Measurements from ENCODE around the gene PHF19. TPM values are rescaled to one million over a fixed set of nuclear protein-coding genes. Genes with fewer than 3 reads are reported as not detected.

The PHF19 gene
- total and polyA plus RNA-seq, 2 donors (not counting 3 experiments of a cell fraction or from before 2014, with no cell fraction given), result 102 to 153 TPM

GRCh38 chr9:120875954-120876841 lies 790 bp downstream of the PHF19 start:
- peak; percentile 87 for FAIRE-seq
- peak overlapping the region; percentile 19 for H2AFZ ChIP-seq (ENCODE audit: low read depth, low read length)
- H3K4me3 ChIP-seq (replicated peaks in 1 of 3; ENCODE audit: insufficient read depth in 1 of 3, low read depth in 1 of 3, low read length in 3 of 3), result peak overlapping the region; percentile 66 to 86 (median 70)
- H3K79me2 ChIP-seq (ENCODE audit: control insufficient read depth, insufficient read depth, low read length), result peaks cover 20% of the 10 kb centered on the region
- peak overlapping the region; percentile 36 for H3K4me2 ChIP-seq (ENCODE audit: insufficient read depth, low read length)
- dilution Hi-C loops (cut with MboI; ENCODE audit: extremely low pct_ligation_motif_present, low sequenced_read_pairs), result no loop called here
- DNase-seq (ENCODE audit: low read depth, low spot score), result peak; percentile 90
- no peaks in the 10 kb centered on the region for H3K9me3 ChIP-seq (replicated peaks; ENCODE audit: control insufficient read depth, insufficient read depth, low read length)
- no peaks in the 10 kb centered on the region for H3K9me1 ChIP-seq (replicated peaks; ENCODE audit: control insufficient read depth, extremely low read depth, insufficient read depth, low read length)
- H3K36me3 ChIP-seq (ENCODE audit: control insufficient read depth in 2 of 2, extremely low read depth in 1 of 2, insufficient read depth in 2 of 2, low read length in 2 of 2), result peaks cover 6 to 10% of the 10 kb centered on the region in 2 experiments
- H4K20me1 ChIP-seq (replicated peaks; ENCODE audit: control insufficient read depth, extremely low read depth, insufficient read depth, low read length), result no peaks in the 10 kb centered on the region
- CTCF ChIA-PET, result interaction anchor here (1.1 to 2.3 kb wide), 5 partner anchors 13 to 105 kb away, joined by 3 to 9 read pairs (median 7); no protein-coding TSS in a partner anchor
- no peaks in the 10 kb centered on the region for H3K27me3 ChIP-seq (ENCODE audit: control insufficient read depth in 2 of 2, insufficient read depth in 2 of 2, low read length in 2 of 2)
- H3K4me1 ChIP-seq (ENCODE audit: control insufficient read depth, extremely low read depth, insufficient read depth, low read length), result peaks cover 26% of the 10 kb centered on the region
- peak overlapping the region; percentile 74 for H3K27ac ChIP-seq (ENCODE audit: insufficient read depth, low read depth, low read length)
- TF ChIP-seq POLR2AphosphoS5 (IDR thresholded peaks at IDR 0.05; ENCODE audit: insufficient read depth, low read depth, low read length) (no peak), EZH2 (IDR thresholded peaks at IDR 0.05; ENCODE audit: borderline replicate concordance, low read depth, low read length, severe bottlenecking) (no peak), GATA2 (IDR thresholded peaks at IDR 0.05; ENCODE audit: insufficient read depth, insufficient read length, low read depth, low read length) (no peak), MYC (IDR thresholded peaks at IDR 0.05; ENCODE audit: low read depth, low read length) (no peak), POLR2A (IDR thresholded peaks at IDR 0.05; ENCODE audit: low read depth, low read length) (no peak), JUN (IDR thresholded peaks at IDR 0.05; ENCODE audit: borderline replicate concordance, insufficient read depth, insufficient read length, low read depth) (peak; percentile 26), FOS (IDR thresholded peaks at IDR 0.05; ENCODE audit: borderline replicate concordance, insufficient read depth, low read length) (peak; percentile 91)
- TF ChIP-seq, protein P1, sequence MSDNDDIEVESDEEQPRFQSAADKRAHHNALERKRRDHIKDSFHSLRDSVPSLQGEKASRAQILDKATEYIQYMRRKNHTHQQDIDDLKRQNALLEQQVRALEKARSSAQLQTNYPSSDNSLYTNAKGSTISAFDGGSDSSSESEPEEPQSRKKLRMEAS (IDR thresholded peaks at IDR 0.05; ENCODE audit: insufficient read depth, insufficient read length), result no peak
- TF ChIP-seq, protein P2, sequence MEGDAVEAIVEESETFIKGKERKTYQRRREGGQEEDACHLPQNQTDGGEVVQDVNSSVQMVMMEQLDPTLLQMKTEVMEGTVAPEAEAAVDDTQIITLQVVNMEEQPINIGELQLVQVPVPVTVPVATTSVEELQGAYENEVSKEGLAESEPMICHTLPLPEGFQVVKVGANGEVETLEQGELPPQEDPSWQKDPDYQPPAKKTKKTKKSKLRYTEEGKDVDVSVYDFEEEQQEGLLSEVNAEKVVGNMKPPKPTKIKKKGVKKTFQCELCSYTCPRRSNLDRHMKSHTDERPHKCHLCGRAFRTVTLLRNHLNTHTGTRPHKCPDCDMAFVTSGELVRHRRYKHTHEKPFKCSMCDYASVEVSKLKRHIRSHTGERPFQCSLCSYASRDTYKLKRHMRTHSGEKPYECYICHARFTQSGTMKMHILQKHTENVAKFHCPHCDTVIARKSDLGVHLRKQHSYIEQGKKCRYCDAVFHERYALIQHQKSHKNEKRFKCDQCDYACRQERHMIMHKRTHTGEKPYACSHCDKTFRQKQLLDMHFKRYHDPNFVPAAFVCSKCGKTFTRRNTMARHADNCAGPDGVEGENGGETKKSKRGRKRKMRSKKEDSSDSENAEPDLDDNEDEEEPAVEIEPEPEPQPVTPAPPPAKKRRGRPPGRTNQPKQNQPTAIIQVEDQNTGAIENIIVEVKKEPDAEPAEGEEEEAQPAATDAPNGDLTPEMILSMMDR (IDR thresholded peaks at IDR 0.05; ENCODE audit: extremely low read depth in 1 of 2, insufficient read depth in 1 of 2, low read depth in 1 of 2, low read length in 2 of 2), result peak in 1 of 2 donors; percentile 11
- POLR2A ChIA-PET, result no interaction called here
- TSS peak; percentile 46 for BruUV-seq (replicated peaks)
- intact Hi-C loops (cut with micrococcal nuclease), result loop anchor here (1.0 to 5.0 kb wide), 7 partner anchors 8 to 199 kb away; partner anchors contain the start of genes CNTRL and PSMD5
- peak overlapping the region; percentile 59 for H3K9ac ChIP-seq (replicated peaks; ENCODE audit: extremely low read depth, insufficient read depth, low read length)
